SK-N-SH (cell line): ENCODE measurements around the gene PRB2. TPM values are rescaled to one million over a fixed set of nuclear protein-coding genes. Genes with fewer than 3 reads are reported as not detected.
"Not testable (repeated sequence)": the region's sequence is repeated elsewhere in the genome, so short reads cannot be mapped to it uniquely, and the experiment has no call there.

Experiments
- CTCF ChIA-PET: fragments of 300-600, 350-600 bp; formaldehyde crosslinking; extraction: SDS; loops from one replicate; lab custom pipeline; 2021; lab: Yijun Ruan, JAX
- POLR2A ChIA-PET: fragments of 350-600 bp; sonication (Branson Sonifier 250); formaldehyde crosslinking; extraction: SDS; loops from one replicate; lab custom pipeline; 2020; ENCODE audit warnings: antibody characterized with exemption, inconsistent platforms; lab: Yijun Ruan, JAX
- DNase-seq: peaks from one replicate; pipeline ENCODE4 v3.0.0; 2012
- H2AFZ ChIP-seq: fragments of 200-600 bp; sonication (generic); 2 replicates; pipeline ENCODE4 v1.8.1; 2016; ENCODE audit warnings: antibody characterized with exemption, mild to moderate bottlenecking, low read depth
- H3F3A ChIP-seq: fragments of 200-600 bp; sonication (generic); replicated peaks from 2 replicates; pipeline ENCODE3; 2016; ENCODE audit warnings: antibody characterized with exemption, mild to moderate bottlenecking; ENCODE audit not compliant: insufficient read depth
- H3K27ac ChIP-seq, 2 experiments: fragments of 200-500 bp in 1 of 2; fragments of 200-600 bp in 1 of 2; sonication (Bioruptor generic) in 1 of 2; sonication (generic), shearing (Covaris generic) in 1 of 2; 2 replicates each; pipeline versions ENCODE4 v1.5.1 to v1.6.1; 2014 to 2016; ENCODE audit warnings: low read depth in 2 of 2, inconsistent platforms in 1 of 2, low read length in 1 of 2, mild to moderate bottlenecking in 1 of 2, mixed read lengths in 1 of 2
- H3K27me3 ChIP-seq: fragments of 200-600 bp; sonication (generic), shearing (Covaris generic); 2 replicates; pipeline ENCODE4 v1.6.1; 2016; ENCODE audit warnings: mixed run types; ENCODE audit not compliant: insufficient read depth
- H3K36me3 ChIP-seq, 2 experiments: fragments of 200-500 bp in 1 of 2; fragments of 200-600 bp in 1 of 2; sonication (Bioruptor generic) in 1 of 2; sonication (generic) in 1 of 2; replicated peaks in 1 of 2; 2 replicates each; pipeline versions ENCODE3 to v1.5.1; 2014 to 2016; ENCODE audit warnings: low read length in 1 of 2, mild to moderate bottlenecking in 1 of 2; ENCODE audit not compliant: insufficient read depth in 2 of 2, control insufficient read depth in 1 of 2
- H3K4me1 ChIP-seq, 2 experiments: fragments of 200-500 bp in 1 of 2; fragments of 200-600 bp in 1 of 2; sonication (Bioruptor generic) in 1 of 2; sonication (generic), shearing (Covaris generic) in 1 of 2; 2 replicates each; pipeline versions ENCODE4 v1.5.1 to v1.6.1; 2014 to 2016; ENCODE audit warnings: low read depth in 1 of 2, low read length in 1 of 2, mixed run types in 1 of 2; ENCODE audit not compliant: insufficient read depth in 2 of 2, control insufficient read depth in 1 of 2
- H3K4me2 ChIP-seq: fragments of 200-600 bp; sonication (generic), shearing (Covaris generic); 2 replicates; pipeline ENCODE4 v1.6.1; 2017; ENCODE audit warnings: mixed run types
- H3K4me3 ChIP-seq, 2 experiments: fragments of 200-500 bp in 1 of 2; fragments of 200-600 bp in 1 of 2; sonication (Bioruptor generic) in 1 of 2; sonication (generic), shearing (Covaris generic) in 1 of 2; 2 replicates each; pipeline versions ENCODE4 v1.5.1 to v1.8.1; 2014 to 2016; ENCODE audit warnings: low read depth in 2 of 2, inconsistent platforms in 1 of 2, low read length in 1 of 2, mild to moderate bottlenecking in 1 of 2, mixed read lengths in 1 of 2, moderate library complexity in 1 of 2
- H3K79me2 ChIP-seq: fragments of 200-600 bp; sonication (generic); 2 replicates; pipeline ENCODE4 v1.8.1; 2017; ENCODE audit warnings: mild to moderate bottlenecking; ENCODE audit not compliant: insufficient read depth
- H3K9ac ChIP-seq: fragments of 200-600 bp; sonication (generic); 2 replicates; pipeline ENCODE4 v1.6.1; 2017; ENCODE audit warnings: mixed run types
- H3K9me2 ChIP-seq: fragments of 200-600 bp; sonication (generic); 2 replicates; pipeline ENCODE4 v1.6.1; 2017; ENCODE audit warnings: mixed run types
- H3K9me3 ChIP-seq: fragments of 200-600 bp; sonication (generic); 2 replicates; pipeline ENCODE4 v1.6.1; 2017; ENCODE audit warnings: mixed run types, mild to moderate bottlenecking, moderate library complexity
- H4K20me1 ChIP-seq: fragments of 200-600 bp; sonication (generic); 2 replicates; pipeline ENCODE4 v1.6.1; 2017; ENCODE audit warnings: mild to moderate bottlenecking, mixed run types; ENCODE audit not compliant: insufficient read depth
- CHD2 ChIP-seq: fragments of 150-350 bp; IDR thresholded peaks from 2 replicates; pipeline ENCODE4 v1.6.1; 2018; ENCODE audit warnings: low read length; ENCODE audit not compliant: partially characterized antibody
- CTCF ChIP-seq: fragments of 200-600 bp; sonication (generic); IDR thresholded peaks from 2 replicates; pipeline ENCODE4 v1.6.1; 2017; ENCODE audit warnings: antibody characterized with exemption, mild to moderate bottlenecking, moderate library complexity
- EZH2phosphoT487 ChIP-seq: fragments of 200-600 bp; sonication (generic); IDR thresholded peaks from 2 replicates; pipeline ENCODE4 v1.6.1; 2017; ENCODE audit warnings: low read depth, mixed run types, mild to moderate bottlenecking, antibody characterized with exemption, moderate library complexity, borderline replicate concordance
- FOSL2 ChIP-seq: IDR thresholded peaks from 2 replicates; pipeline ENCODE4 v1.4.0; 2012; ENCODE audit warnings: low read depth, mild to moderate bottlenecking, moderate library complexity, borderline replicate concordance
- FOXJ3 ChIP-seq: sonication (generic); formaldehyde crosslinking; IDR thresholded peaks from 2 replicates; pipeline ENCODE4 v1.5.1; 2020; ENCODE audit warnings: mild to moderate bottlenecking, missing genetic modification reagents
- FOXM1 ChIP-seq: IDR thresholded peaks from 2 replicates; pipeline ENCODE4 v1.4.0; 2012; ENCODE audit warnings: low read depth, mild to moderate bottlenecking
- MAX ChIP-seq: IDR thresholded peaks from 2 replicates; pipeline ENCODE4 v1.4.0; 2012; ENCODE audit warnings: low read depth
- MXI1 ChIP-seq: IDR thresholded peaks from 2 replicates; pipeline ENCODE4 v1.6.1; 2012; ENCODE audit warnings: mild to moderate bottlenecking, low read depth, low read length, improper control_type of control experiment
- NFIC ChIP-seq: IDR thresholded peaks from 2 replicates; pipeline ENCODE4 v1.4.0; 2012; ENCODE audit warnings: borderline replicate concordance
- NRF1 ChIP-seq: IDR thresholded peaks from 2 replicates; pipeline ENCODE4 v1.6.1; 2012; ENCODE audit warnings: low read depth, mild to moderate bottlenecking, low read length
- PBX3 ChIP-seq: IDR thresholded peaks from 2 replicates; pipeline ENCODE4; 2012
- POLR2AphosphoS5 ChIP-seq: IDR thresholded peaks from 2 replicates; pipeline ENCODE4 v1.6.1; 2012; ENCODE audit warnings: low read depth, low read length
- SIN3A ChIP-seq: IDR thresholded peaks from 2 replicates; pipeline ENCODE4 v1.6.1; 2012; ENCODE audit warnings: low read depth, mild to moderate bottlenecking, low read length, moderate library complexity, borderline replicate concordance
- SMC3 ChIP-seq: IDR thresholded peaks from 2 replicates; pipeline ENCODE4 v1.6.1; 2012; ENCODE audit warnings: low read depth, low read length, improper control_type of control experiment
- TAF1 ChIP-seq: IDR thresholded peaks from 2 replicates; pipeline ENCODE4 v1.6.1; 2012; ENCODE audit warnings: low read depth, mild to moderate bottlenecking, low read length, moderate library complexity, borderline replicate concordance
- TEAD4 ChIP-seq: IDR thresholded peaks from 2 replicates; pipeline ENCODE4 v1.4.0; 2012; ENCODE audit warnings: mild to moderate bottlenecking, borderline replicate concordance; ENCODE audit not compliant: insufficient read depth
- USF1 ChIP-seq: IDR thresholded peaks from 2 replicates; pipeline ENCODE4 v1.4.0; 2012; ENCODE audit warnings: low read depth, borderline replicate concordance
- USF2 ChIP-seq: fragments of 150-350 bp; IDR thresholded peaks from 2 replicates; pipeline ENCODE4 v1.6.1; 2017; ENCODE audit warnings: antibody characterized with exemption, low read length, low read depth, borderline replicate concordance
- YY1 ChIP-seq: IDR thresholded peaks from 2 replicates; pipeline ENCODE4 v1.4.0; 2012; ENCODE audit warnings: low read depth, mild to moderate bottlenecking
- WGBS: methylation state at CpG from one replicate; pipeline ENCODE4 v1.1.6; 2017; ENCODE audit warnings: low lambda C conversion rate; 5-methylcytosine and 5-hydroxymethylcytosine counted together
- polyA plus RNA-seq, 3 experiments: library from polyadenylated mRNA; depleted of rRNA; stranded (reverse); fragments of >200 nt; gene quantifications; 2 replicates each; pipeline ENCODE4 v1.2.3, GENCODE V29; 2012

Gene PRB2
- polyA plus RNA-seq, 1 of the 3 experiments (the other 2 are of a cell fraction): not detected

GRCh38 chr12:11408096-11408495 lies 12.7 kb upstream of the PRB2 start:
- H3K36me3 ChIP-seq: no peaks in the 10 kb centered on the region
- H3K4me1 ChIP-seq: no peaks in the 10 kb centered on the region
- POLR2A ChIA-PET: no interaction called here
- no peak overlapping the region for H3K27ac ChIP-seq
- H3K27me3 ChIP-seq: no peaks in the 10 kb centered on the region
- H3K4me2 ChIP-seq: no peak overlapping the region
- no peak for TF ChIP-seq USF2
- TF ChIP-seq FOXM1: no peak
- CTCF ChIA-PET: no interaction called here
- 5% methylated on average over 6 of the region's 6 CpGs for WGBS
- DNase-seq: no peak
- no peaks in the 10 kb centered on the region for H3K79me2 ChIP-seq
- no peaks in the 10 kb centered on the region for H3F3A ChIP-seq
- H3K9me3 ChIP-seq: no peaks in the 10 kb centered on the region
- H3K9ac ChIP-seq: no peak overlapping the region
- no peak overlapping the region for H3K4me3 ChIP-seq
- no peak overlapping the region for H2AFZ ChIP-seq
- no peaks in the 10 kb centered on the region for H4K20me1 ChIP-seq
- H3K9me2 ChIP-seq: no peaks in the 10 kb centered on the region

GRCh38 chr12:11397366-11397765 lies 2.0 kb upstream of the PRB2 start:
- H3K9ac ChIP-seq: no peak overlapping the region
- no peak for DNase-seq
- no peaks in the 10 kb centered on the region for H3K9me3 ChIP-seq
- WGBS: 0% methylated on average over 1 of the region's 1 CpG
- H2AFZ ChIP-seq: no peak overlapping the region
- no peak overlapping the region for H3K4me2 ChIP-seq
- no peaks in the 10 kb centered on the region for H3K4me1 ChIP-seq
- ChIA-PET CTCF (no interaction called here), POLR2A (no interaction called here)
- no peaks in the 10 kb centered on the region for H3F3A ChIP-seq
- no peaks in the 10 kb centered on the region for H3K36me3 ChIP-seq
- TF ChIP-seq NFIC: no peak
- TF ChIP-seq MAX: no peak
- TF ChIP-seq FOXJ3 (CRISPR knock-in tag): no peak
- no peak for TF ChIP-seq CHD2
- TF ChIP-seq PBX3: no peak
- TF ChIP-seq MXI1: no peak
- TF ChIP-seq SIN3A: no peak
- TF ChIP-seq EZH2phosphoT487: no peak
- TF ChIP-seq TAF1: no peak
- TF ChIP-seq POLR2AphosphoS5: no peak
- no peak for TF ChIP-seq YY1
- no peak for TF ChIP-seq CTCF
- no peak for TF ChIP-seq SMC3
- no peak for TF ChIP-seq FOSL2
- no peak for TF ChIP-seq TEAD4
- TF ChIP-seq USF1: no peak
- no peak for TF ChIP-seq NRF1
- no peaks in the 10 kb centered on the region for H4K20me1 ChIP-seq
- H3K9me2 ChIP-seq: no peaks in the 10 kb centered on the region
- no peak overlapping the region for H3K4me3 ChIP-seq
- no peaks in the 10 kb centered on the region; the same call in 1 of the 2 replicates for H3K27me3 ChIP-seq
- no peaks in the 10 kb centered on the region for H3K79me2 ChIP-seq
- H3K27ac ChIP-seq: no peak overlapping the region

- 4% methylated on average over 3 of the region's 3 CpGs for WGBS
- H3K27ac ChIP-seq, H3K9me2 ChIP-seq, CTCF ChIA-PET, H4K20me1 ChIP-seq, H3F3A ChIP-seq, H3K4me2 ChIP-seq, H3K27me3 ChIP-seq, DNase-seq, H3K9ac ChIP-seq, H2AFZ ChIP-seq, POLR2A ChIA-PET, H3K4me3 ChIP-seq, H3K79me2 ChIP-seq, H3K4me1 ChIP-seq, H3K36me3 ChIP-seq, H3K9me3 ChIP-seq: not testable (repeated sequence)
Measured at GRCh38 chr12:11391456-11391855, 3.9 kb downstream of the PRB2 start.
